ENCODE data around the gene OR10G2.

Gene OR10G2, protein sequence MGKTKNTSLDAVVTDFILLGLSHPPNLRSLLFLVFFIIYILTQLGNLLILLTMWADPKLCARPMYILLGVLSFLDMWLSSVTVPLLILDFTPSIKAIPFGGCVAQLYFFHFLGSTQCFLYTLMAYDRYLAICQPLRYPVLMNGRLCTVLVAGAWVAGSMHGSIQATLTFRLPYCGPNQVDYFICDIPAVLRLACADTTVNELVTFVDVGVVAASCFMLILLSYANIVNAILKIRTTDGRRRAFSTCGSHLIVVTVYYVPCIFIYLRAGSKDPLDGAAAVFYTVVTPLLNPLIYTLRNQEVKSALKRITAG

GRCh38 chr14:21634840-21635239 is at the start of gene OR10G2:
Gene OR10G2, minus strand, starts transcription at chr14:21634940. Its CDS starts 98 bp downstream, at chr14:21634842.
- no peaks in the 10 kb centered on the region for H3K4me1 ChIP-seq (ENCODE audit: insufficient read depth, low read length)
- no peak within 1 kb of the TSS for H2AFZ ChIP-seq (ENCODE audit: low read depth, low read length)
- H3K9me3 ChIP-seq (ENCODE audit: low read length) = no peaks in the 10 kb centered on the region
- no peaks in the 10 kb centered on the region for H3K36me3 ChIP-seq (ENCODE audit: insufficient read depth, low read length)
- H3K27me3 ChIP-seq (ENCODE audit: insufficient read depth, low read length) = no peaks in the 10 kb centered on the region
- no peak within 1 kb of the TSS for H3K4me3 ChIP-seq (ENCODE audit: low read length)

- H2AFZ ChIP-seq (ENCODE audit: low read depth, low read length) = no peak overlapping the region
- H3K27me3 ChIP-seq (ENCODE audit: insufficient read depth, low read length) = no peaks in the 10 kb centered on the region
- no peak overlapping the region for H3K4me3 ChIP-seq (ENCODE audit: low read length)
- no peaks in the 10 kb centered on the region for H3K9me3 ChIP-seq (ENCODE audit: low read length)
- no peaks in the 10 kb centered on the region for H3K4me1 ChIP-seq (ENCODE audit: insufficient read depth, low read length)
- no peaks in the 10 kb centered on the region for H3K36me3 ChIP-seq (ENCODE audit: insufficient read depth, low read length)
Measured at GRCh38 chr14:21680072-21680471, 45.3 kb upstream of the OR10G2 start.

DNA sequence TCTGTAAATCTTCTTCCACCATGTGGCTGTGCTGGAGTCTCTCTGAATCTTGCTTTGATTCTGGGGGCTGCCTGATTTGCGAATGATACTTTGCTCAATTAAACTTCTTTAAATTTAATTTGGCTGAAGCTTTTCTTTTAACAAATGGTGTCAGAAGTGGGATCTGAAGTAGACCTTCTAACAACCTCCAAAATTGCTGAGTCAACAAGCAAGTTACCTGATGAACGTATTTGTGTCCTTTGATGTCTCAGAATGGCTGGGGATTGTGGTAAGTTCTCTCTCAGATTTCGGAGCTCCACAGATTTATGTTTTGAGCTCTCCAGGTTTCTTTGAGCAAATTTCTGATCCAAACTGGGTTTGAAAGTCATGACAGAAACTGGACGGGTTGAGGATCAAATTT is 40.8 kb upstream of the OR10G2 start:
- no peaks in the 10 kb centered on the region for H3K4me1 ChIP-seq (ENCODE audit: insufficient read depth, low read length)
- no peaks in the 10 kb centered on the region for H3K9me3 ChIP-seq (ENCODE audit: low read length)
- no peak overlapping the region for H3K4me3 ChIP-seq (ENCODE audit: low read length)
- H3K27me3 ChIP-seq (ENCODE audit: insufficient read depth, low read length) = no peaks in the 10 kb centered on the region
- H2AFZ ChIP-seq (ENCODE audit: low read depth, low read length) = no peak overlapping the region
- no peaks in the 10 kb centered on the region for H3K36me3 ChIP-seq (ENCODE audit: insufficient read depth, low read length)

GRCh38 chr14:21673718-21674117 is 39.0 kb upstream of the OR10G2 start, which contains the start of gene OR4E1:
Gene OR4E1, minus strand, starts transcription at chr14:21673818. Its CDS starts 2,883 bp downstream, at chr14:21670935.
- no peaks in the 10 kb centered on the region for H3K4me1 ChIP-seq (ENCODE audit: insufficient read depth, low read length)
- H3K9me3 ChIP-seq (ENCODE audit: low read length) = no peaks in the 10 kb centered on the region
- H3K36me3 ChIP-seq (ENCODE audit: insufficient read depth, low read length) = no peaks in the 10 kb centered on the region
- no peak within 1 kb of the TSS for H2AFZ ChIP-seq (ENCODE audit: low read depth, low read length)
- no peak within 1 kb of the TSS for H3K4me3 ChIP-seq (ENCODE audit: low read length)
- no peaks in the 10 kb centered on the region for H3K27me3 ChIP-seq (ENCODE audit: insufficient read depth, low read length)

DNA sequence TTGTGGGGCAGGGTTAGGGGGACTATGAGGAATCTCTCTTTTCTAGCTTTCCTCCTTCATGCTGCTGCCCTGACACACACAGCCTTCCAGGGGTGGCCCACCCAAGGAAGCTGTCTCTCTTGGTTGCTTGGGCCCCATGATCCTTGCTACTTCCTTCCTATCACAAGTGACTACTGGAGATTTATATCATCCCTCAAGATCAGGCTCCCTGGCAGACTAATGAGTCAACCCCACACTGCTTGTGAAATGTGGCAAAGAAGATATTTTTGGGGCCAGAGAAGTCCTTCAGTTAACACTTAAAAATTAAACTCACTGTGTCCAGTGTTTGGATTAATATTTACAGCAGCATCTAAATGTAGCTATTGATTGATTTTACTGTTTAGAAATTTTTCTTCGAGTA is 37.4 kb upstream of the OR10G2 start:
- H3K36me3 ChIP-seq (ENCODE audit: insufficient read depth, low read length) = no peaks in the 10 kb centered on the region
- H2AFZ ChIP-seq (ENCODE audit: low read depth, low read length) = no peak overlapping the region
- no peaks in the 10 kb centered on the region for H3K27me3 ChIP-seq (ENCODE audit: insufficient read depth, low read length)
- H3K9me3 ChIP-seq (ENCODE audit: low read length) = no peaks in the 10 kb centered on the region
- no peak overlapping the region for H3K4me3 ChIP-seq (ENCODE audit: low read length)
- no peaks in the 10 kb centered on the region for H3K4me1 ChIP-seq (ENCODE audit: insufficient read depth, low read length)

DNA sequence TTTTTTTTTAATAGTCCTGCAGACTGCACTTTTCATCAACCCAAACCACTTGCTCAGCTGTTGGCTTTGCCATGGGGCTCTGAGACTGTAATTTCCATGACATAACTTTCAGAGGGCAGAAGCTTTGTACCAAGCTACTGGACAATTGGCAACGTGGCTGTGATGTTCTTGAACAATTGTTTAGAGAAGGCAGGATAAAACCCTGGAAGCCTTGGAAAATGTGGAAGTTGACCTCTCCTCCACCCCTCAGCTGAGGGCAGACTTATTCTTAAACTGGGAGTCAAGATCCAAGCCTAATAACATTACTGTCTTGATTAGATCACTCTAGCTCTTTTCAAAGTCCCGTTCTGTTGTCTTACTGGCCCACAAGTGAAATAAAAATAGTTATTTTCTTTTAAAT is 36.6 kb upstream of the OR10G2 start:
- Histone ChIP-seq H3K27me3 (ENCODE audit: insufficient read depth, low read length) (no peaks in the 10 kb centered on the region), H3K4me1 (ENCODE audit: insufficient read depth, low read length) (no peaks in the 10 kb centered on the region), H3K36me3 (ENCODE audit: insufficient read depth, low read length) (no peaks in the 10 kb centered on the region), H3K9me3 (ENCODE audit: low read length) (no peaks in the 10 kb centered on the region), H3K4me3 (ENCODE audit: low read length) (no peak overlapping the region), H2AFZ (ENCODE audit: low read depth, low read length) (no peak overlapping the region)

DNA sequence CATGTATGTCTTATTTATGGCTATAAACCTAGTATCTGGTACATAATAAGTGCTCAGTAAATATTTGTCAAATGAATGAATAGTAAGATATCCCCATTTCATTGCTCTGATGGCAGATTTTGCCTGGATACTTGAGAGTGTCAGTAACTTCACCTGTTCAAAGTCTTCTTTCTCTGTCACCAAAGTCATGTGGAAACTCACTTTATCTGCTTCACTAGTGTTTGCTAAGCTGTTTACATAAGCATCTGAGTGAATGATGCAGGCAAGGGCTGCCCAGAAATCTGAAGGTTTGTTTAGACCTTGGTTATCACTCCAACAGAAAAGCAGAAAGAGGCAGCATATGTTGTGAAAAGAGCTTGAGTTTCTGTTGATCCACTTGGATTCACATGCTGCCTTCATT is 34.5 kb upstream of the OR10G2 start:
- Histone ChIP-seq H3K27me3 (ENCODE audit: insufficient read depth, low read length) (no peaks in the 10 kb centered on the region), H3K36me3 (ENCODE audit: insufficient read depth, low read length) (no peaks in the 10 kb centered on the region), H2AFZ (ENCODE audit: low read depth, low read length) (no peak overlapping the region), H3K4me1 (ENCODE audit: insufficient read depth, low read length) (no peaks in the 10 kb centered on the region), H3K4me3 (ENCODE audit: low read length) (no peak overlapping the region), H3K9me3 (ENCODE audit: low read length) (no peaks in the 10 kb centered on the region)

- Histone ChIP-seq H3K4me3 (ENCODE audit: low read length) (no peak overlapping the region), H3K9me3 (ENCODE audit: low read length) (no peaks in the 10 kb centered on the region), H3K27me3 (ENCODE audit: insufficient read depth, low read length) (no peaks in the 10 kb centered on the region), H2AFZ (ENCODE audit: low read depth, low read length) (no peak overlapping the region), H3K36me3 (ENCODE audit: insufficient read depth, low read length) (no peaks in the 10 kb centered on the region), H3K4me1 (ENCODE audit: insufficient read depth, low read length) (no peaks in the 10 kb centered on the region)
Measured at GRCh38 chr14:21668377-21668776, 33.6 kb upstream of the OR10G2 start.

- no peaks in the 10 kb centered on the region for H3K4me1 ChIP-seq (ENCODE audit: insufficient read depth, low read length)
- no peaks in the 10 kb centered on the region for H3K36me3 ChIP-seq (ENCODE audit: insufficient read depth, low read length)
- no peak overlapping the region for H3K4me3 ChIP-seq (ENCODE audit: low read length)
- H3K27me3 ChIP-seq (ENCODE audit: insufficient read depth, low read length) = peaks cover 8% of the 10 kb centered on the region
- no peaks in the 10 kb centered on the region for H3K9me3 ChIP-seq (ENCODE audit: low read length)
- H2AFZ ChIP-seq (ENCODE audit: low read depth, low read length) = no peak overlapping the region
Measured at GRCh38 chr14:21656980-21657379, 22.2 kb upstream of the OR10G2 start.

GRCh38 chr14:21654215-21654614 is 19.5 kb upstream of the OR10G2 start:
- Histone ChIP-seq H3K36me3 (ENCODE audit: insufficient read depth, low read length) (no peaks in the 10 kb centered on the region), H3K9me3 (ENCODE audit: low read length) (no peaks in the 10 kb centered on the region), H2AFZ (ENCODE audit: low read depth, low read length) (no peak overlapping the region), H3K27me3 (ENCODE audit: insufficient read depth, low read length) (peaks cover 8% of the 10 kb centered on the region), H3K4me3 (ENCODE audit: low read length) (no peak overlapping the region), H3K4me1 (ENCODE audit: insufficient read depth, low read length) (no peaks in the 10 kb centered on the region)

- Histone ChIP-seq H3K9me3 (ENCODE audit: low read length) (no peaks in the 10 kb centered on the region), H3K4me3 (ENCODE audit: low read length) (no peak within 1 kb of the TSS), H3K36me3 (ENCODE audit: insufficient read depth, low read length) (no peaks in the 10 kb centered on the region), H3K27me3 (ENCODE audit: insufficient read depth, low read length) (peaks cover 6% of the 10 kb centered on the region), H3K4me1 (ENCODE audit: insufficient read depth, low read length) (no peaks in the 10 kb centered on the region), H2AFZ (ENCODE audit: low read depth, low read length) (no peak within 1 kb of the TSS)
Measured at GRCh38 chr14:21653331-21653885, 18.7 kb upstream of the OR10G2 start, which contains the start of gene OR4E2. Gene OR4E2, plus strand, starts transcription at chr14:21653835. Its CDS starts 11,248 bp downstream, at chr14:21665083.

GRCh38 chr14:21652209-21652808 is 17.6 kb upstream of the OR10G2 start:
- no peak overlapping the region for H3K4me3 ChIP-seq (ENCODE audit: low read length)
- no peaks in the 10 kb centered on the region for H3K36me3 ChIP-seq (ENCODE audit: insufficient read depth, low read length)
- H3K4me1 ChIP-seq (ENCODE audit: insufficient read depth, low read length) = no peaks in the 10 kb centered on the region
- H3K9me3 ChIP-seq (ENCODE audit: low read length) = no peaks in the 10 kb centered on the region
- no peak overlapping the region for H2AFZ ChIP-seq (ENCODE audit: low read depth, low read length)
- peaks cover 2% of the 10 kb centered on the region for H3K27me3 ChIP-seq (ENCODE audit: insufficient read depth, low read length)

GRCh38 chr14:21647380-21647779 is 12.6 kb upstream of the OR10G2 start:
- no peaks in the 10 kb centered on the region for H3K9me3 ChIP-seq (ENCODE audit: low read length)
- no peaks in the 10 kb centered on the region for H3K4me1 ChIP-seq (ENCODE audit: insufficient read depth, low read length)

More at GRCh38 chr14:21647380-21647779, 12.6 kb upstream of the OR10G2 start:
- no peak overlapping the region for H3K4me3 ChIP-seq (ENCODE audit: low read length)
- H2AFZ ChIP-seq (ENCODE audit: low read depth, low read length) = no peak overlapping the region
- H3K36me3 ChIP-seq (ENCODE audit: insufficient read depth, low read length) = no peaks in the 10 kb centered on the region
- H3K27me3 ChIP-seq (ENCODE audit: insufficient read depth, low read length) = peaks cover 2% of the 10 kb centered on the region

All from neuron (in vitro differentiated cells).